ENCODE data around the gene SUMO1. TPM values are rescaled to one million over a fixed set of nuclear protein-coding genes. Genes with fewer than 3 reads are reported as not detected.
A peak's percentile ranks its signal among the peaks of the same experiment; 100 is the strongest.

SUMO1 gene
- total and polyA plus RNA-seq, 10 of the 15 experiments (the other 5 are each of a cell fraction or from before 2014, with no cell fraction given) = 105 to 458 (median 199) TPM

GRCh38 chr2:202270487-202270886, 32.1 kb upstream of the SUMO1 start (continued):
- TF ChIP-seq RBBP5 (conservative IDR thresholded peaks at IDR 0.05) (no peak), JUNB (IDR thresholded peaks at IDR 0.05) (no peak)

- no peaks in the 10 kb centered on the region for H3K9me3 ChIP-seq (replicated peaks; ENCODE audit: control insufficient read depth, insufficient read depth, low read length)
- RAD21 ChIA-PET (ENCODE audit: unreplicated experiment) = interaction anchor here (1.0 to 2.6 kb wide), 6 partner anchors 11 to 110 kb away, joined by 3 to 9 read pairs (median 4); no protein-coding TSS in a partner anchor
- CTCF ChIA-PET = interaction anchor here (0.9 to 3.3 kb wide), 2 partner anchors 10 to 46 kb away, joined by 3 to 26 read pairs; no protein-coding TSS in a partner anchor
- peak overlapping the region; percentile 89 for H3K4me2 ChIP-seq (ENCODE audit: control insufficient read depth, insufficient read depth)
- H3K4me3 ChIP-seq = peak overlapping the region; percentile 89
- peaks cover 0 to 2% of the 10 kb centered on the region in 2 experiments; a peak in 1 of 4 replicates for H3K36me3 ChIP-seq (ENCODE audit: control insufficient read depth in 2 of 2, insufficient read depth in 2 of 2, low read length in 1 of 2)
- peak; percentile 17 for DNase-seq (ENCODE audit: low read depth, low spot score)
- peak overlapping the region; percentile 54 for H3K27ac ChIP-seq (ENCODE audit: control insufficient read depth, insufficient read depth)
- peaks cover 89% of the 10 kb centered on the region for H3K79me2 ChIP-seq (ENCODE audit: control insufficient read depth, insufficient read depth, low read length)
- H4K20me1 ChIP-seq (ENCODE audit: control insufficient read depth, insufficient read depth) = peaks cover 26% of the 10 kb centered on the region
- POLR2A ChIA-PET = interaction anchor here (0.6 to 1.1 kb wide), 5 partner anchors 9 to 111 kb away, joined by 3 to 8 read pairs (median 3); no protein-coding TSS in a partner anchor
- no TSS peak for BruUV-seq (replicated peaks)
- SMC1A ChIA-PET (ENCODE audit: uncharacterized antibody, unreplicated experiment) = interaction anchor here (0.6 to 1.4 kb wide), 10 partner anchors 11 to 1147 kb away, joined by 3 to 4 read pairs (median 4); no protein-coding TSS in a partner anchor
- 22% methylated on average over 9 of the region's 9 CpGs for WGBS (ENCODE audit: insufficient coverage, insufficient replicate concordance, low lambda C conversion rate, missing lambda C conversion rate)
- no peaks in the 10 kb centered on the region for H3K27me3 ChIP-seq (replicated peaks in 1 of 2; ENCODE audit: control insufficient read depth in 2 of 2, insufficient read depth in 2 of 2, low read length in 1 of 2)
- intact Hi-C loops (cut with micrococcal nuclease; ENCODE audit: unreplicated experiment) = loop anchor here (5.0 kb wide), 1 partner anchor 108 kb away; the partner anchor contains the start of gene BMPR2
- ATAC-seq = peak; percentile 19
- no peak for FAIRE-seq
- peaks cover 15% of the 10 kb centered on the region for H3K4me1 ChIP-seq (ENCODE audit: control insufficient read depth, insufficient read depth, low read length)
- H2AFZ ChIP-seq (ENCODE audit: control insufficient read depth, low read depth, low read length) = no peak overlapping the region
- H3K9ac ChIP-seq (ENCODE audit: control insufficient read depth, insufficient read depth, low read length) = peak overlapping the region; percentile 41
- in situ Hi-C loops (cut with MboI) = no loop called here
- TF ChIP-seq E2F8 (IDR thresholded peaks at IDR 0.05; ENCODE audit: low read depth, partially characterized antibody) (no peak), BHLHE40 (IDR thresholded peaks at IDR 0.05; ENCODE audit: borderline replicate concordance in 1 of 2, low read depth in 2 of 2, low read length in 1 of 2) (0 out of 4 replicates have a peak, but pooled peaks of 1 of the 2 experiments have one; percentile 36), ZBTB40 (IDR thresholded peaks at IDR 0.05; ENCODE audit: borderline replicate concordance) (no peak), NFIC (IDR thresholded peaks at IDR 0.05; ENCODE audit: low read depth, low read length) (0 out of 2 replicates have a peak, but pooled peaks have one; percentile 14), USF1 (IDR thresholded peaks at IDR 0.05; ENCODE audit: borderline replicate concordance, extremely low read length, insufficient read depth, low read depth, low read length) (peak; percentile 66), IRF5 (IDR thresholded peaks at IDR 0.05; ENCODE audit: borderline replicate concordance) (no peak), MLLT1 (IDR thresholded peaks at IDR 0.05) (peak; percentile 63; the same call in 1 of the 2 replicates)
These were observed 31.2 kb upstream of the SUMO1 start for GRCh38 chr2:202269585-202269984.
